HEK293T (cell line): ENCODE measurements around the gene SMTN.

Experiments
- BHLHE40 ChIP-seq: fragments of 450-650 bp; IDR thresholded peaks from 2 replicates; pipeline ENCODE4 v1.6.1; 2016; ENCODE audit warnings: mild to moderate bottlenecking, moderate library complexity, borderline replicate concordance
- FOXK2 ChIP-seq: fragments of 450-650 bp; IDR thresholded peaks from 2 replicates; pipeline ENCODE4 v1.6.1; 2016; ENCODE audit warnings: mild to moderate bottlenecking
- L3MBTL2 ChIP-seq: fragments of 450-650 bp; conservative IDR thresholded peaks from 2 replicates; pipeline ENCODE4 v1.6.1; 2016; ENCODE audit warnings: mild to moderate bottlenecking
- SP1 ChIP-seq: fragments of 450-650 bp; IDR thresholded peaks from 2 replicates; pipeline ENCODE4 v1.6.1; 2017

GRCh38 chr22:31142285-31142684, 61.2 kb downstream of the SMTN start:
- TF ChIP-seq FOXK2, result no peak
- no peak for TF ChIP-seq BHLHE40
- no peak for TF ChIP-seq L3MBTL2
- TF ChIP-seq SP1, result no peak
